IPS-20b (cell line): ENCODE results near the gene AHI1.

Experiments used
- H3K27ac ChIP-seq: one replicate; pipeline ENCODE4 v1.5.1; 2013; ENCODE audit warnings: low read length
- H3K27me3 ChIP-seq: 2 replicates; pipeline ENCODE4 v1.6.1; 2013; ENCODE audit warnings: mild to moderate bottlenecking, low read length, inconsistent platforms; ENCODE audit not compliant: insufficient read depth
- H3K36me3 ChIP-seq: 2 replicates; pipeline ENCODE4 v1.6.1; 2013; ENCODE audit warnings: low read depth, mild to moderate bottlenecking, inconsistent platforms, low read length, moderate library complexity; ENCODE audit not compliant: insufficient read depth
- H3K4me1 ChIP-seq: 2 replicates; pipeline ENCODE4 v1.6.1; 2013; ENCODE audit warnings: mild to moderate bottlenecking, control low read depth, inconsistent platforms, low read length, moderate library complexity; ENCODE audit not compliant: insufficient read depth
- H3K4me3 ChIP-seq: 2 replicates; pipeline ENCODE4 v1.5.1; 2013; ENCODE audit warnings: mild to moderate bottlenecking, low read length, inconsistent platforms
- H3K9ac ChIP-seq: 2 replicates; pipeline ENCODE4 v1.6.1; 2013; ENCODE audit warnings: low read depth, mild to moderate bottlenecking, inconsistent platforms, low read length, moderate library complexity
- H3K9me3 ChIP-seq: 2 replicates; pipeline ENCODE4 v1.6.1; 2013; ENCODE audit warnings: mild to moderate bottlenecking, low read depth, low read length, inconsistent platforms; ENCODE audit not compliant: insufficient read depth

The AHI1 gene

GRCh38 chr6:135527116-135527959 lies 29.8 kb upstream of the AHI1 start:
- H3K9ac ChIP-seq = no peak overlapping the region
- H3K4me1 ChIP-seq = no peaks in the 10 kb centered on the region
- H3K4me3 ChIP-seq = no peak overlapping the region
- H3K36me3 ChIP-seq = no peaks in the 10 kb centered on the region
- H3K27me3 ChIP-seq = no peaks in the 10 kb centered on the region
- no peak overlapping the region for H3K27ac ChIP-seq
- no peaks in the 10 kb centered on the region for H3K9me3 ChIP-seq

- H3K4me1 ChIP-seq = no peaks in the 10 kb centered on the region
- H3K27ac ChIP-seq = no peak overlapping the region
- H3K36me3 ChIP-seq = no peaks in the 10 kb centered on the region
- H3K4me3 ChIP-seq = no peak overlapping the region
- H3K9ac ChIP-seq = no peak overlapping the region
- no peaks in the 10 kb centered on the region for H3K27me3 ChIP-seq
- no peaks in the 10 kb centered on the region for H3K9me3 ChIP-seq
Measured at GRCh38 chr6:135525594-135525993, 28.1 kb upstream of the AHI1 start.

GRCh38 chr6:135522965-135523692 lies 25.6 kb upstream of the AHI1 start:
- Histone ChIP-seq H3K4me1 (no peaks in the 10 kb centered on the region), H3K27me3 (no peaks in the 10 kb centered on the region), H3K4me3 (no peak overlapping the region), H3K9me3 (no peaks in the 10 kb centered on the region), H3K9ac (no peak overlapping the region), H3K27ac (no peak overlapping the region), H3K36me3 (no peaks in the 10 kb centered on the region)

DNA sequence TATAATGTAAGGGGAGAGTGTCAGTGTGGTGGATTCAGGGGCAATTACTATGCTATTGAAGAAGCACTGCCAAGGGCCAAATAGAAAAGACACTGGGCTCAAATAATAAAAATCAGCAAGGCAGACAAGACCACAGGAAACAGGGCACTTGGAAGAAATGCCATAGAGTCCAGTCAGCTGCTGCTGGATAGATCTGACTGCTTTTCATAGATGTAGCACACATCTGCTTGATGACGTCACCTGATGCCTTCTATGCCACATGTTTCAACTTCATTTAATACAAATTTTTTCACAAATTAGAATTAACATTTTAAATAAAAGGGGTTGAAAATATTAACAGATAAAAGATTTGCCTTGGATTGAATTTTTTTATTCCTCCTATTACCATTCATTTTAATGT lies 23.9 kb upstream of the AHI1 start:
- Histone ChIP-seq H3K4me1 (no peaks in the 10 kb centered on the region), H3K4me3 (no peak overlapping the region), H3K27ac (no peak overlapping the region), H3K27me3 (no peaks in the 10 kb centered on the region), H3K9ac (no peak overlapping the region), H3K9me3 (no peaks in the 10 kb centered on the region), H3K36me3 (no peaks in the 10 kb centered on the region)

DNA sequence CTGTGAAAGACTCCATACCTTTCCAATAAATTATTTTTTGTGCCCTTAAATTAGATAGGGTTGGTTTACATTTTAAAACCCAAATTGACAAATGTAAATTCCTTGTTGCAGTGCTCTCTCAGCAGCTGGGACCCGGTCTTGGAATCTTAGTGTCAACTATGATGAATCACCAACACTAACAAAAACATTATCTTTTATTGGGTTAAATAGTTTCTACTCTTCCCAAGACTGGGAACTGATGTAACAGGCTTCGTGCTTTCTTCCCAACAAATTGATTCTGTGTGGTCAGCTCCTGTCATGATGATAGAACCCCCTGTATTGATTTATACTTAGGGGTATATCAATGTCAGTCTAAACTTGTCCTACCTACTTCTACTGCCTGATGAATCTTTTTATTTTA lies 23.2 kb upstream of the AHI1 start:
- no peaks in the 10 kb centered on the region for H3K36me3 ChIP-seq
- no peak overlapping the region for H3K9ac ChIP-seq
- no peak overlapping the region for H3K27ac ChIP-seq
- H3K9me3 ChIP-seq = no peaks in the 10 kb centered on the region
- H3K4me3 ChIP-seq = no peak overlapping the region
- H3K4me1 ChIP-seq = no peaks in the 10 kb centered on the region
- H3K27me3 ChIP-seq = no peaks in the 10 kb centered on the region

DNA sequence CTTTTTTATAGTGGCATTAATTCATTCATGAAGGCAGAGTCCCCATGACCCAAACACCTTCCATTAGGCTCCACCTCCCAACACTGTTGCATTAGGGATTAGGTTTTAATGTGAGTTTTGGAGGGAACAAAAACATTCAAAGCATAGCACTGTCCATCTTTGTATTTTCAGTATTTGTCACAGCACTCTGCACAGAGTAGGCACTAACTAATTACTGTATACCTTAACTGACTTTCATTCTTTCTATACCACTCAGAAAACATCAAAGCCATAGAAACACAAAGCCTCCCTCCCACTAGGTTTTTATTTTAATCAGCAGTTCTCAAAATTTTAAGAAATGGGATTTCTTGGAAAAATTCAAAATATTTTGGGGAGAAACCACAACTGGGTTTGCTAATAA lies 21.8 kb upstream of the AHI1 start:
- H3K36me3 ChIP-seq = no peaks in the 10 kb centered on the region
- no peaks in the 10 kb centered on the region for H3K9me3 ChIP-seq
- no peaks in the 10 kb centered on the region for H3K4me1 ChIP-seq
- no peak overlapping the region for H3K27ac ChIP-seq
- H3K4me3 ChIP-seq = no peak overlapping the region
- no peaks in the 10 kb centered on the region for H3K27me3 ChIP-seq
- no peak overlapping the region for H3K9ac ChIP-seq

DNA sequence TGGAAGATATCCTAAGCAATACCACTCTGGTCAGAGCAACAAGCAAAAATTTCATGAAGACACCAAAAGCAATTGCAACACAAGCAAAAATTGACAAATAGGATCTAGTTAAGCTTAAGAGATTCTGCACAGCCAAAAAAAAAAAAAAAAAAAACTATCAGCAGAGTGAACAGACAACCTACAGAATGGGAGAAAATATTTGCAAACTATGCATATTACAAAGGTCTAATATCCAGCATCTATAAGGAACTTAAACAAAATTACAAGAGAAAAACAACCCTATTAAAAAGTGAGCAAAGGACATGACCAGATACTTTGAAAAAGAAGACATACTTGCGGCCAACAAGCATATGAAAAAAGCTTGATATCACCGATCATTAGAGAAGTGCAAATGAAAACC lies 20.0 kb upstream of the AHI1 start:
- Histone ChIP-seq H3K4me3 (no peak overlapping the region), H3K4me1 (no peaks in the 10 kb centered on the region), H3K27ac (no peak overlapping the region), H3K27me3 (no peaks in the 10 kb centered on the region), H3K9me3 (no peaks in the 10 kb centered on the region), H3K36me3 (no peaks in the 10 kb centered on the region), H3K9ac (no peak overlapping the region)

- H3K4me1 ChIP-seq = no peaks in the 10 kb centered on the region
- no peaks in the 10 kb centered on the region for H3K27me3 ChIP-seq
- no peak overlapping the region for H3K4me3 ChIP-seq
- H3K36me3 ChIP-seq = no peaks in the 10 kb centered on the region
- H3K9me3 ChIP-seq = no peaks in the 10 kb centered on the region
- H3K27ac ChIP-seq = no peak overlapping the region
- H3K9ac ChIP-seq = no peak overlapping the region
Measured at GRCh38 chr6:135514706-135515105, 17.2 kb upstream of the AHI1 start.

GRCh38 chr6:135506270-135506997 lies 8.9 kb upstream of the AHI1 start:
- Histone ChIP-seq H3K27me3 (no peaks in the 10 kb centered on the region), H3K9ac (no peak overlapping the region), H3K36me3 (no peaks in the 10 kb centered on the region), H3K4me3 (no peak overlapping the region), H3K4me1 (peaks cover 17% of the 10 kb centered on the region; the same call in 1 of the 2 replicates), H3K9me3 (no peaks in the 10 kb centered on the region), H3K27ac (no peak overlapping the region)

- H3K9me3 ChIP-seq = no peaks in the 10 kb centered on the region
- H3K36me3 ChIP-seq = no peaks in the 10 kb centered on the region
- H3K27ac ChIP-seq = peak overlapping the region; percentile 9
- no peaks in the 10 kb centered on the region for H3K27me3 ChIP-seq
- H3K4me3 ChIP-seq = no peak overlapping the region
- no peak overlapping the region for H3K9ac ChIP-seq
- peaks cover 17% of the 10 kb centered on the region; the same call in 1 of the 2 replicates for H3K4me1 ChIP-seq
Measured at GRCh38 chr6:135505648-135506047, 8.1 kb upstream of the AHI1 start.

DNA sequence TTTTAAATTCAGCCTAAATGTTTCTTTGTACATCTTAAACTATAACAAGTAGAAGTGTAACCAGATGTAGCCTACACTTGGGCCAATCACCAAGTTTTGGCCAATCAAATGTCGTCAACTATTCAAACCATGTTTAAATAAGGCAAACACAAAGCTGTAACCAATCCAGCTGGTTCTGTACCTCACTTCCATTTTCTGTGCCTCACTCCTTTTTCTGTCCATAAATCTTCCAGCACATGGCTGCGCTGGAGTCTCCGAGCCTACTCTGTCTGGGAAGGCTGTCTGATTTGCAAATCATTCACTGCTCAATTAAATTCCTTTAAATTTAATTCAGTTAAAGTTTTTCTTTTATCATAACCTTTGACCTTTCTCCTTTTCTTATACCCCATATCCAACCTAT lies 7.7 kb upstream of the AHI1 start:
- Histone ChIP-seq H3K4me3 (no peak overlapping the region), H3K36me3 (no peaks in the 10 kb centered on the region), H3K4me1 (peaks cover 17% of the 10 kb centered on the region; the same call in 1 of the 2 replicates), H3K9me3 (no peaks in the 10 kb centered on the region), H3K27me3 (no peaks in the 10 kb centered on the region), H3K27ac (no peak overlapping the region), H3K9ac (no peak overlapping the region)
